Measurements from ENCODE around the gene JPT1.

The JPT1 gene

GRCh38 chr17:75131278-75132017, 22.9 kb downstream of the JPT1 start, which contains the start of gene NT5C (continued):
- TF ChIP-seq ZBTB10 (tag by site-specific recombination; IDR thresholded peaks at IDR 0.05) (peak; percentile 97), ZNF146 (tag by site-specific recombination; IDR thresholded peaks at IDR 0.05) (no peak), ZNF48 (tag by site-specific recombination; IDR thresholded peaks at IDR 0.05) (no peak), ZNF473 (tag by site-specific recombination; IDR thresholded peaks at IDR 0.05) (no peak), AEBP2 (tag by site-specific recombination; IDR thresholded peaks at IDR 0.05; ENCODE audit: borderline replicate concordance) (no peak), ZNF398 (tag by site-specific recombination; IDR thresholded peaks at IDR 0.05) (peak; percentile 36), ZNF311 (tag by site-specific recombination; IDR thresholded peaks at IDR 0.05; ENCODE audit: borderline replicate concordance) (no peak), ZNF791 (tag by site-specific recombination; IDR thresholded peaks at IDR 0.05) (no peak), ZNF513 (tag by site-specific recombination; IDR thresholded peaks at IDR 0.05) (no peak), ZNF521 (tag by site-specific recombination; IDR thresholded peaks at IDR 0.05) (no peak), ZBTB26 (tag by site-specific recombination; optimal IDR thresholded peaks at IDR 0.05) (peak; percentile 92), ZBTB49 (tag by site-specific recombination; IDR thresholded peaks at IDR 0.05; ENCODE audit: low read depth) (no peak), KLF1 (tag by site-specific recombination; IDR thresholded peaks at IDR 0.05) (0 out of 2 replicates have a peak, but pooled peaks have one; percentile 37), ATF2 (tag by site-specific recombination; IDR thresholded peaks at IDR 0.05; ENCODE audit: low read depth) (no peak), ZNF449 (tag by site-specific recombination; IDR thresholded peaks at IDR 0.05) (0 out of 2 replicates have a peak, but pooled peaks have one; percentile 69), PBX3 (CRISPR knock-in tag; IDR thresholded peaks at IDR 0.05) (peak; percentile 83), ZEB2 (tag by site-specific recombination; IDR thresholded peaks at IDR 0.05) (no peak), PRDM4 (tag by site-specific recombination; IDR thresholded peaks at IDR 0.05) (no peak), PRDM1 (tag by site-specific recombination; IDR thresholded peaks at IDR 0.05) (no peak)

All from HEK293 (cell line).